ENCODE measurements around the gene TXNDC8.

The TXNDC8 gene

GRCh38 chr9:110337727-110338126 lies at the start of gene TXNDC8:
TXNDC8 (minus strand) TSS chr9:110337863.
- no peak for ATAC-seq

GRCh38 chr9:110383491-110383890 lies 45.8 kb upstream of the TXNDC8 start:
- TF ChIP-seq ZNF8 (CRISPR knock-in tag; IDR thresholded peaks at IDR 0.05), result no peak
- no peak for TF ChIP-seq TSHZ2 (CRISPR knock-in tag; IDR thresholded peaks at IDR 0.05)
- TF ChIP-seq ISL1 (CRISPR knock-in tag; IDR thresholded peaks at IDR 0.05), result no peak
- no peak for TF ChIP-seq GLIS3 (CRISPR knock-in tag; IDR thresholded peaks at IDR 0.05)
- no peak for TF ChIP-seq ZC3H10 (CRISPR knock-in tag; IDR thresholded peaks at IDR 0.05)
- no peak for TF ChIP-seq CREB5 (CRISPR knock-in tag; IDR thresholded peaks at IDR 0.05; ENCODE audit: low read depth)
- TF ChIP-seq ARNTL (CRISPR knock-in tag; IDR thresholded peaks at IDR 0.05; ENCODE audit: borderline replicate concordance, low read depth), result no peak
- no peak for TF ChIP-seq CSDC2 (CRISPR knock-in tag; IDR thresholded peaks at IDR 0.05)
- no peak for TF ChIP-seq POU6F1 (CRISPR knock-in tag; IDR thresholded peaks at IDR 0.05; ENCODE audit: borderline replicate concordance, low read depth)
- no peak for TF ChIP-seq OSR1 (CRISPR knock-in tag; IDR thresholded peaks at IDR 0.05)
- no peak for TF ChIP-seq ZNF565 (CRISPR knock-in tag; conservative IDR thresholded peaks at IDR 0.05; ENCODE audit: low read depth)
- ATAC-seq, result no peak

More at GRCh38 chr9:110337727-110338126, at the start of gene TXNDC8:
- no peak for TF ChIP-seq RARB (CRISPR knock-in tag; IDR thresholded peaks at IDR 0.05)
- no peak for TF ChIP-seq OSR1 (CRISPR knock-in tag; IDR thresholded peaks at IDR 0.05)
- TF ChIP-seq ZFP30 (CRISPR knock-in tag; IDR thresholded peaks at IDR 0.05), result no peak
- no peak for TF ChIP-seq BACH2 (CRISPR knock-in tag; IDR thresholded peaks at IDR 0.05; ENCODE audit: borderline replicate concordance)
- TF ChIP-seq ARNTL (CRISPR knock-in tag; IDR thresholded peaks at IDR 0.05; ENCODE audit: borderline replicate concordance, low read depth), result no peak
- no peak for TF ChIP-seq TSHZ2 (CRISPR knock-in tag; IDR thresholded peaks at IDR 0.05)
- no peak for TF ChIP-seq ZNF70 (CRISPR knock-in tag; IDR thresholded peaks at IDR 0.05)
- no peak for TF ChIP-seq ZNF565 (CRISPR knock-in tag; conservative IDR thresholded peaks at IDR 0.05; ENCODE audit: low read depth)
- TF ChIP-seq TOX (CRISPR knock-in tag; IDR thresholded peaks at IDR 0.05; ENCODE audit: borderline replicate concordance), result no peak
- no peak for TF ChIP-seq ESRRG (CRISPR knock-in tag; IDR thresholded peaks at IDR 0.05)
- TF ChIP-seq PATZ1 (CRISPR knock-in tag; IDR thresholded peaks at IDR 0.05; ENCODE audit: borderline replicate concordance), result no peak
- TF ChIP-seq ISL1 (CRISPR knock-in tag; IDR thresholded peaks at IDR 0.05), result no peak
- TF ChIP-seq ZNF8 (CRISPR knock-in tag; IDR thresholded peaks at IDR 0.05), result no peak
- TF ChIP-seq TCF4 (CRISPR knock-in tag; IDR thresholded peaks at IDR 0.05; ENCODE audit: borderline replicate concordance), result no peak
- no peak for TF ChIP-seq CSDC2 (CRISPR knock-in tag; IDR thresholded peaks at IDR 0.05)
- no peak for TF ChIP-seq PPARA (CRISPR knock-in tag; IDR thresholded peaks at IDR 0.05; ENCODE audit: borderline replicate concordance)
- no peak for TF ChIP-seq CREB5 (CRISPR knock-in tag; IDR thresholded peaks at IDR 0.05; ENCODE audit: low read depth)
- no peak for TF ChIP-seq SNAI2 (CRISPR knock-in tag; IDR thresholded peaks at IDR 0.05)
- no peak for TF ChIP-seq ZC3H10 (CRISPR knock-in tag; IDR thresholded peaks at IDR 0.05)
